Upper lobe of left lung (tissue), 6 donors: ENCODE results near the gene ATP8B1. TPM values are rescaled to one million over a fixed set of nuclear protein-coding genes. Genes with fewer than 3 reads are reported as not detected.
A peak's percentile ranks its signal among the peaks of the same experiment; 100 is the strongest.

Experiments
- ATAC-seq, 2 donors: fragments of 200-7000 bp; cut with Tn5 transposase; one replicate each; pipeline ENCODE4 v1.9.1; 2022; ENCODE audit warnings: mild to moderate bottlenecking in 2 of 2, moderate library complexity in 2 of 2; ENCODE audit not compliant: low FRiP score in 2 of 2
- DNase-seq, 2 donors: peaks; one replicate each; pipeline ENCODE4 v3.0.0-alpha.2; 2019 to 2020
- H3K27ac ChIP-seq, 4 donors: fragments of 200-600 bp; sonication (generic); one replicate each; pipeline ENCODE4 v1.5.1; 2016 to 2019
- H3K27me3 ChIP-seq, 4 donors: fragments of 200-600 bp; sonication (generic); one replicate each; pipeline ENCODE4 v1.5.1; 2017 to 2019
- H3K36me3 ChIP-seq, 4 donors: fragments of 200-600 bp; sonication (generic); one replicate each; pipeline ENCODE4 v1.5.1; 2016 to 2019
- H3K4me1 ChIP-seq, 4 donors: fragments of 200-600 bp; sonication (generic); one replicate each; pipeline ENCODE4 v1.5.1; 2018 to 2019
- H3K4me3 ChIP-seq, 4 donors: fragments of 200-600 bp; sonication (generic); one replicate each; pipeline ENCODE4 v1.5.1; 2017 to 2019; ENCODE audit warnings: mild to moderate bottlenecking in 2 of 4, moderate library complexity in 1 of 4
- H3K9me3 ChIP-seq, 4 donors: fragments of 200-600 bp; sonication (generic); one replicate each; pipeline ENCODE4 v1.5.1; 2018 to 2019
- CTCF ChIP-seq, 6 experiments: fragments of 450-650 bp in 4 of 6; fragments of 200-600 bp in 2 of 6; sonication (generic) in 2 of 6; IDR thresholded peaks; one replicate each; pipeline ENCODE4 v1.5.1; 2016 to 2019; ENCODE audit warnings: antibody characterized with exemption in 6 of 6
- EP300 ChIP-seq, 4 donors: sonication (generic); formaldehyde crosslinking; IDR thresholded peaks; one replicate each; pipeline ENCODE4 v1.5.1; 2017; ENCODE audit warnings: antibody characterized with exemption in 4 of 4, control low read depth in 2 of 4
- POLR2A ChIP-seq, 4 donors: fragments of 450-650 bp; IDR thresholded peaks; one replicate each; pipeline ENCODE4 v1.5.1; 2016 to 2017; ENCODE audit warnings: antibody characterized with exemption in 4 of 4, mild to moderate bottlenecking in 2 of 4
- POLR2AphosphoS5 ChIP-seq, 2 donors: sonication (generic); formaldehyde crosslinking; IDR thresholded peaks; one replicate each; pipeline ENCODE4 v1.5.1; 2017; ENCODE audit warnings: antibody characterized with exemption in 2 of 2
- WGBS, 2 donors: methylation state at CpG; one replicate each; pipeline ENCODE4 v1.1.5; 2017 to 2018; 5-methylcytosine and 5-hydroxymethylcytosine counted together
- total RNA-seq, 6 donors: library from RNA; depleted of rRNA in 4 of 6; stranded (reverse); fragments of >200 nt in 4 of 6; gene quantifications; one replicate each; pipeline versions ENCODE4 v1.1.0 to v1.2.1, GENCODE V29; 2016 to 2021
- donor health status: DM: no; HTN: no; CAD: no; lungs with moderate emphysema.
- donor health status: DM: no; HTN: yes; CAD: no; lungs with severe emphysema.

The ATP8B1 gene
- total RNA-seq, 6 donors from 2014 or later: 19.6 to 36.5 (median 26.0) TPM

GRCh38 chr18:57677262-57678211, 125.6 kb downstream of the ATP8B1 start:
- DNase-seq (no peak), ATAC-seq (no peak)
- H3K4me1 ChIP-seq: peaks cover 0 to 4% (median 0%) of the 10 kb centered on the region in 4 donors
- 76 to 81% methylated on average over 10 of the region's 10 CpGs for WGBS, 2 donors
- no peaks in the 10 kb centered on the region for H3K9me3 ChIP-seq
- H3K27me3 ChIP-seq: no peaks in the 10 kb centered on the region
- peaks cover 0 to 37% (median 2%) of the 10 kb centered on the region in 4 donors for H3K36me3 ChIP-seq
- TF ChIP-seq POLR2AphosphoS5 (IDR thresholded peaks at IDR 0.05) (no peak), POLR2A (IDR thresholded peaks at IDR 0.05) (no peak), CTCF (IDR thresholded peaks at IDR 0.05) (no peak), EP300 (IDR thresholded peaks at IDR 0.05) (no peak)
- no peak overlapping the region for H3K27ac ChIP-seq
- H3K4me3 ChIP-seq: no peak overlapping the region

- DNase-seq (no peak), ATAC-seq (no peak)
- Histone ChIP-seq H3K4me1 (peaks cover 0 to 4% (median 0%) of the 10 kb centered on the region in 4 donors), H3K27me3 (no peaks in the 10 kb centered on the region), H3K36me3 (peaks cover 0 to 31% (median 0%) of the 10 kb centered on the region in 4 donors), H3K9me3 (no peaks in the 10 kb centered on the region), H3K27ac (no peak overlapping the region), H3K4me3 (no peak overlapping the region)
- no peak for TF ChIP-seq POLR2AphosphoS5 (IDR thresholded peaks at IDR 0.05)
- no peak for TF ChIP-seq POLR2A (IDR thresholded peaks at IDR 0.05)
- no peak for TF ChIP-seq EP300 (IDR thresholded peaks at IDR 0.05)
- TF ChIP-seq CTCF (IDR thresholded peaks at IDR 0.05): no peak
- 78 to 92% methylated on average over 5 of the region's 5 CpGs for WGBS, 2 donors
These were observed 128.2 kb downstream of the ATP8B1 start for GRCh38 chr18:57674891-57675290.

- ATAC-seq (no peak), DNase-seq (no peak)
- 82 to 89% methylated on average over 5 of the region's 5 CpGs for WGBS, 2 donors
- no peak overlapping the region for H3K27ac ChIP-seq
- H3K4me3 ChIP-seq: no peak overlapping the region
- peaks cover 0 to 39% (median 0%) of the 10 kb centered on the region in 4 donors for H3K36me3 ChIP-seq
- no peak for TF ChIP-seq POLR2A (IDR thresholded peaks at IDR 0.05)
- no peak for TF ChIP-seq CTCF (IDR thresholded peaks at IDR 0.05)
- TF ChIP-seq EP300 (IDR thresholded peaks at IDR 0.05): no peak
- no peak for TF ChIP-seq POLR2AphosphoS5 (IDR thresholded peaks at IDR 0.05)
- H3K9me3 ChIP-seq: no peaks in the 10 kb centered on the region
- H3K27me3 ChIP-seq: no peaks in the 10 kb centered on the region
- H3K4me1 ChIP-seq: peaks cover 17 to 30% (median 21%) of the 10 kb centered on the region in 4 donors
These were observed 133.1 kb downstream of the ATP8B1 start for GRCh38 chr18:57670046-57670445.

GRCh38 chr18:57668021-57668420, 135.1 kb downstream of the ATP8B1 start:
- 66 to 72% methylated on average over 4 of the region's 4 CpGs for WGBS, 2 donors
- H3K27me3 ChIP-seq: no peaks in the 10 kb centered on the region
- DNase-seq (no peak), ATAC-seq (no peak)
- H3K9me3 ChIP-seq: no peaks in the 10 kb centered on the region
- no peak for TF ChIP-seq EP300 (IDR thresholded peaks at IDR 0.05)
- peak in 1 of 2 donors; percentile 58 for TF ChIP-seq POLR2AphosphoS5 (IDR thresholded peaks at IDR 0.05)
- TF ChIP-seq CTCF (IDR thresholded peaks at IDR 0.05): no peak
- no peak for TF ChIP-seq POLR2A (IDR thresholded peaks at IDR 0.05)
- H3K4me3 ChIP-seq: no peak overlapping the region
- peak overlapping the region in 1 of 4 donors; percentile 77 for H3K27ac ChIP-seq
- peaks cover 0 to 21% (median 0%) of the 10 kb centered on the region in 4 donors for H3K36me3 ChIP-seq
- H3K4me1 ChIP-seq: peaks cover 17 to 35% (median 22%) of the 10 kb centered on the region in 4 donors
